Hepatocyte (in vitro differentiated cells): ENCODE data around the gene DNAJC15.

Source experiments
- CTCF ChIP-seq: fragments of 200-600 bp; sonication (generic); IDR thresholded peaks from 2 replicates; pipeline ENCODE4 v1.5.1; 2016; ENCODE audit warnings: antibody characterized with exemption, mild to moderate bottlenecking; ENCODE audit not compliant: poor library complexity
- EZH2 ChIP-seq: fragments of 200-600 bp; sonication (generic); IDR thresholded peaks from 2 replicates; pipeline ENCODE4 v1.6.1; 2016; ENCODE audit warnings: antibody characterized with exemption, mild to moderate bottlenecking, borderline replicate concordance

DNA sequence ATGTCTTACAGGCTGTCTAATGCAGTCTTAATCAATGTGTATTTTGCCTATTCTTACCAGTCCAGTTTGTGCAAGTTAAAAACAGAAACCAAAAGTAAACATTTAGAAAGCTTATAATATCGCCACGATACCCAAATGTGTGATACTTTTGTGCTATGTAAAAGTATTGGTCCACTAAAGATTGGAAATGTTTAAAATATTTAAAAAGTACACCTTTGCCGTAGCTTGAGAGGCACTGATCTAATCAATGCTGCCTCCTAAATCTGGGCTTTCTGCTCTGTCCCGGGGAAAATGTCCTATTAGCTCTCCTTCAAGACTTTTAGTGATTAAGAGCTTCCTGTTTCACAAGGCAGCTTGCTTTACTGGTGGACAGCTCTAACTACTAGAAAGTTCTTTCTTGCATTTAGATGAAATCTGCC, 64.7 kb downstream of the DNAJC15 start:
- TF ChIP-seq CTCF (no peak), EZH2 (no peak)
